Naive B cell (primary cell): ENCODE measurements around the gene UST. TPM values are rescaled to one million over a fixed set of nuclear protein-coding genes. Genes with fewer than 3 reads are reported as not detected.

Source experiments
- ATAC-seq, 2 donors: fragments of 150-1000 bp; cut with Tn5 transposase; 2 replicates each; pipeline ENCODE4 v1.10.0; 2021; ENCODE audit warnings: low read depth in 2 of 2, mild to moderate bottlenecking in 2 of 2, moderate library complexity in 2 of 2
- DNase-seq: peaks from one replicate; pipeline ENCODE4 v3.0.0; 2022
- H3K27ac Mint-ChIP-seq, 6 donors: one replicate each; pipeline ENCODE4 v1.8.0; 2020 to 2022; ENCODE audit warnings: mild to moderate bottlenecking in 6 of 6, mixed read lengths in 6 of 6, moderate library complexity in 5 of 6, inconsistent platforms in 2 of 6
- H3K27me3 Mint-ChIP-seq, 3 donors: one replicate each; pipeline ENCODE4 v1.8.0; 2021 to 2022; ENCODE audit warnings: mixed read lengths in 3 of 3, mild to moderate bottlenecking in 1 of 3
- H3K36me3 Mint-ChIP-seq, 2 donors: one replicate each; pipeline ENCODE4 v1.8.0; 2020 to 2022; ENCODE audit warnings: mixed read lengths in 2 of 2, inconsistent platforms in 1 of 2, mild to moderate bottlenecking in 1 of 2
- H3K4me1 Mint-ChIP-seq, 3 donors: one replicate each; pipeline ENCODE4 v1.8.0; 2020 to 2022; ENCODE audit warnings: mixed read lengths in 3 of 3, inconsistent platforms in 1 of 3, mild to moderate bottlenecking in 1 of 3, moderate library complexity in 1 of 3
- H3K4me3 Mint-ChIP-seq, 8 donors: one replicate each; pipeline ENCODE4 v1.8.0; 2020 to 2022; ENCODE audit warnings: mild to moderate bottlenecking in 8 of 8, mixed read lengths in 8 of 8, moderate library complexity in 8 of 8, inconsistent platforms in 2 of 8
- H3K9me3 Mint-ChIP-seq, 7 donors: one replicate each; pipeline ENCODE4 v1.8.0; 2020 to 2022; ENCODE audit warnings: mixed read lengths in 7 of 7, mild to moderate bottlenecking in 5 of 7, inconsistent platforms in 2 of 7, moderate library complexity in 1 of 7
- polyA plus RNA-seq, 6 donors: library from polyadenylated mRNA; unstranded; fragments of 300-500 nt; fragmentation: Illumina TruSeq; gene quantifications; one replicate each; pipeline ENCODE4 v1.2.3, GENCODE V29; 2021; ENCODE audit warnings: low read depth in 6 of 6

The UST gene
- polyA plus RNA-seq, 6 donors from 2014 or later = 2.8 to 7.2 (median 5.2) TPM

DNA sequence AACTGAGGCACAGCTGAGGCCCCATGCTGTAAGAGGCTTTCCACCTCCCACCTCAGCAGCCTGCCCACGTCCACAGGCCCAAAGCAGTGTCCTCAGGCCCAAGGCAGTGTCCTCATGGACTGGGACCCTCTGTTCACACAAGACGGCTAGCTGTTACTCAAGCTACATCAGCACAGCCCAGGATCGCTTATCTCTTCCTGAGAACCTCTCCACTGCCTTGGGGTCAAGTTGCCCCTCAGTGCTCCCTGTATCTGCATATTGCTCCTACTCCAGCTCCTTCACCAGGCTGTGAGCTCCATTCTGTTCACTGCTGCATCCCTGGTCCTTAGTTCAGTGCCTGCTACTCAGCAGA is 361.9 kb downstream of the UST start:
- DNase-seq (no peak), ATAC-seq (no peak)
- Mint-ChIP-seq H3K27ac (no peak overlapping the region), H3K9me3 (peaks cover 0 to 2% (median 0%) of the 10 kb centered on the region in 7 donors), H3K27me3 (no peaks in the 10 kb centered on the region), H3K4me3 (no peak overlapping the region), H3K4me1 (peaks cover 27 to 33% (median 30%) of the 10 kb centered on the region in 3 donors), H3K36me3 (no peaks in the 10 kb centered on the region)

DNA sequence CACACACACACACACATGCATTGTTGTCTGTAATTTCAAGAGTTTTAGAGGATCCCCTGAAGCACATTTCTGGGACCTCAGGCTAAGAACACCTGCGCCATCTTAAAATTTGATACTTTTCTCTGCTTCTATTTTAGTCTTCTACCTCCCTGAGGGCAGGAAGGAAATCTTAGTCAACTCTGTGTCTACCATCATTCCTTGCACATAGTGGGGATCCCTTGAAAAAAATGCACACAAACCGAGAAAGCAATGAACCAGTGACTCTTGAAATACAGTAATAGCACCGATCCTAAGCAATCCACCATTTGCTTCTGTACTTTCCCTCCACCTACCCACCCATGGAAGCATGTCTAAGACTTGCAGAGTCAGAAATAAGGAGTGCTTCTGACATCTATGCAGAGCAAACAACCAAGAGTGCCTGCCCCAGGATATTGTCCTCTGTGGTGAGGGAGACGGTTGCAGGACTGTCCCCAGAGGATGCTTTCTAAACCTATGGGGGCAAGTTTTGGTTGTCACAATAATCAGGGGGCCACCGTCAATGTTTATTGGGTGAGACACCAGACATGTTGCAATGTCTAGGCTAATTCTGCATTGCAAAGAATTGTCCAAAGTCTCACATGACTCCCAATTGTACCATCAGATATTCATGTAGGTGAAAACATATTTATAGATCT is 362.7 kb downstream of the UST start:
- H3K4me3 Mint-ChIP-seq = peak overlapping the region in 1 of 8 donors; percentile 5

DNA sequence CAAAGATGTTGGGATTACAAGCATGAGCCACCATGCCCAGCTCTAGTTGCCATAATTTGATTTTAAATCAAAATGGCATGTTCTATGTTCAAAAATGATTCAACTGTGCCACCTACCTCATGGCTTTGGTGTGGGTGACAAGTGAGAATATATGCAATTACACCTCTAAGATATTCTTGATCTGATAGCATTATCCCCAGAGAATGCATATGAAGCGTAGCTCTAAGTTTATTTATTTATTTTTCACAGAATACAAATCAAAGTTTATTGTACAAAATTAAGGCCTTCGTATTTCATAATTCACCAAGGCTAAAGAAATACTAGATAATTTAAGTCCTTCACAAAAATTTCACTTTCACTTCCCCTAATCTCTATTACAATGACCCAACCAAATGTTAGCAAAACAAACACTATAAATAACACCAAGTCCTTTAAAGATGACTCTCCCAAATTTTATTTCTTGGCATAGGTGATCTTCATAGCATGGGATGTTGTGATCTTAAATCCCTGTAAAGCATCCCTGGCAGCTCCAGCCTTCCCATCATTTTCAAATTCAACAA is 364.8 kb downstream of the UST start:
- Mint-ChIP-seq H3K27me3 (peaks cover 0 to 5% (median 0%) of the 10 kb centered on the region in 3 donors), H3K36me3 (no peaks in the 10 kb centered on the region), H3K4me3 (peak overlapping the region in 7 of 8 donors; percentile 14 to 81 (median 64)), H3K27ac (peak overlapping the region in 3 of 6 donors; percentile 2 to 54 (median 29)), H3K9me3 (peaks cover 0 to 2% (median 0%) of the 10 kb centered on the region in 7 donors), H3K4me1 (peaks cover 31 to 49% (median 39%) of the 10 kb centered on the region in 3 donors)
- peak; percentile 26 for DNase-seq
- ATAC-seq = peak; percentile 65 to 82

More for the DNA sequence above, 362.7 kb downstream of the UST start:
- no peak for DNase-seq
- no peak for ATAC-seq
- peaks cover 0 to 2% (median 0%) of the 10 kb centered on the region in 7 donors for H3K9me3 Mint-ChIP-seq
- H3K4me1 Mint-ChIP-seq = peaks cover 27 to 38% (median 30%) of the 10 kb centered on the region in 3 donors
- no peaks in the 10 kb centered on the region for H3K27me3 Mint-ChIP-seq
- no peak overlapping the region for H3K27ac Mint-ChIP-seq
- H3K36me3 Mint-ChIP-seq = no peaks in the 10 kb centered on the region

DNA sequence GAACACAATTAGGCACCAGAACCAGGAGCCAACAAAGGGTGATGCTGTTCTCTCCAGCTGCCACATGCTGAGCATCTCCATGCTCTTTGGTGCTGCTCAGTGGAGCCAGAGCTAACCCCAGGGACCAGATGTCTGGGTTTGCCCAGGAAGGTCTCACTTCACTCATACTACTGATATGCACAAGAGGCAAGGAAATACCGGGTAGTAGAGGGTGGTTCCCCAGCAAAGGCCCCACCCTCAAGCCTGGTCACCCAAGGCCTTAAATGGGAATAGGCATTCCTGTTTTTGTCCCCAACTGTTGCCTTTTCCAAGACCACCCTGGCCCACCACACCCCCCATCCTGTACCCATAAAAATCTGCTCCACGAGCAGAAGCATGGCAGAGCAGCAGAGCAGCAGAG is 366.1 kb downstream of the UST start:
- DNase-seq = no peak
- no peaks in the 10 kb centered on the region for H3K36me3 Mint-ChIP-seq
- peak overlapping the region in 4 of 6 donors; percentile 16 to 84 (median 36) for H3K27ac Mint-ChIP-seq
- H3K4me3 Mint-ChIP-seq = peak overlapping the region in 4 of 8 donors; percentile 12 to 61 (median 38)
- ATAC-seq = peak; percentile 32 to 49
- H3K9me3 Mint-ChIP-seq = peaks cover 0 to 2% (median 0%) of the 10 kb centered on the region in 7 donors
- peaks cover 35 to 49% (median 39%) of the 10 kb centered on the region in 3 donors for H3K4me1 Mint-ChIP-seq
- peaks cover 0 to 5% (median 0%) of the 10 kb centered on the region in 3 donors for H3K27me3 Mint-ChIP-seq

DNA sequence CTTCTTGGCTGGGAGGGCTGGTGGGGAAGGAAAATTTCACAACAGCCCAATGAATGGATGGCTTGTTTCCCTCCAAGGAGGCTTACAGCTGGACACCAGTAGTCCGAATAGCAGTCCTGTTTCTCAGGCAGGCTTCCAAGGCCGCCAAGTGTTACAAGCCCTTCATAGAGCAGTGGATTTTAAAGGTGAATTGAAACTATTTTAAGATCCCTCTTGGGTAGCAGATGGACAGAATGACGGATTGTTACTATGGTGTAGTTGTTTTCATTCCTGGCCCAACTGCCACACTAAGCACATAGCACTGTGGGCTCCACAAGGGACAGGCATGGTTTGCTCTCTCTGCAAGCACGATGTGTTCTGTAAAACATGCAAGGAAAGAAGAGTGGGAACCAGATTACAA is 367.3 kb downstream of the UST start:
- Mint-ChIP-seq H3K27me3 (peaks cover 0 to 5% (median 0%) of the 10 kb centered on the region in 3 donors), H3K4me3 (peak overlapping the region in 2 of 8 donors; percentile 0 to 27), H3K27ac (peak overlapping the region in 1 of 6 donors; percentile 34), H3K9me3 (peaks cover 0 to 2% (median 0%) of the 10 kb centered on the region in 7 donors), H3K36me3 (no peaks in the 10 kb centered on the region), H3K4me1 (peaks cover 35 to 49% (median 39%) of the 10 kb centered on the region in 3 donors)
- no peak for DNase-seq
- no peak for ATAC-seq

DNA sequence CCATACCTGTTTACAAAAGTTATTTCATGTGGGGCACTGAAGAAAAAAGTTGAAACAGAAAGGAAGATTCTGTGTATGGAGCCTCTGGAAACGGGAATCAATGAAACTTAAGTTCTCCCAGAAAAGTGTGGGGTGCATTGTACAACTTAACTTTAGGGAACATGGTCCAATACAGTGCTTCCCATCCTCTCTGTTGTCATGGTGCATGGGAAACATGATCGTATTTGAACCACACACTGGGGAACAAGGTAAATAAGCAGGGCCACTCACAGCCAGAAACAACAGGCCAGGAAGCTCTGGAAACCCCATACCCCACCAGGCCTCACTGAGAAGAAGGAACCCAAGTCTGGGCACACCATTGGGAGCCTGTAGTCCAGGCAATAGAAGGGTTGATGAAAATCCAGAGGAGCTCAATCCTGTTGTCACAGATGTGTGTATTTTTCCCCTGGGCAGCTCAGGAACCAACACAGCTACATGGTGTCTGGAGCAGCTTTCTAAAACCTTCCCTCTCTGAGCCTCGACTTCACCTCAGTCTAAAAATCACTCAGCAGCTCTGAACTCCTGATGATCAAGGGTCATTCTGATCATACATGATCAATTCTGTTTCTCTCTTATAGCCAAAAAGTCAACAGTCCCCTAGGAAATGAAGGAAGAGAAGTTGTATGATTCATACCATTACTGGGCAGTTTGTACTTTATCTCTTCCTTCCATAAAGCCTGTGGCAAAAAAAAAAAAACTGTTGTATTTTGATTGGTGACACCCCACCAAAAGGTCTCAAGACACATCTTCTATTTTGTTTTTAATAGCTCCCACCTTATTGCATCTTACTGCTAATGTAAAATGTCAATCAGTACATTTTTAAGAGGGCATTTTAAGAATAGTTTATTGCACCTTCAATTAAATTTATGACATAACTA is 372.2 kb downstream of the UST start:
- no peak for DNase-seq

DNA sequence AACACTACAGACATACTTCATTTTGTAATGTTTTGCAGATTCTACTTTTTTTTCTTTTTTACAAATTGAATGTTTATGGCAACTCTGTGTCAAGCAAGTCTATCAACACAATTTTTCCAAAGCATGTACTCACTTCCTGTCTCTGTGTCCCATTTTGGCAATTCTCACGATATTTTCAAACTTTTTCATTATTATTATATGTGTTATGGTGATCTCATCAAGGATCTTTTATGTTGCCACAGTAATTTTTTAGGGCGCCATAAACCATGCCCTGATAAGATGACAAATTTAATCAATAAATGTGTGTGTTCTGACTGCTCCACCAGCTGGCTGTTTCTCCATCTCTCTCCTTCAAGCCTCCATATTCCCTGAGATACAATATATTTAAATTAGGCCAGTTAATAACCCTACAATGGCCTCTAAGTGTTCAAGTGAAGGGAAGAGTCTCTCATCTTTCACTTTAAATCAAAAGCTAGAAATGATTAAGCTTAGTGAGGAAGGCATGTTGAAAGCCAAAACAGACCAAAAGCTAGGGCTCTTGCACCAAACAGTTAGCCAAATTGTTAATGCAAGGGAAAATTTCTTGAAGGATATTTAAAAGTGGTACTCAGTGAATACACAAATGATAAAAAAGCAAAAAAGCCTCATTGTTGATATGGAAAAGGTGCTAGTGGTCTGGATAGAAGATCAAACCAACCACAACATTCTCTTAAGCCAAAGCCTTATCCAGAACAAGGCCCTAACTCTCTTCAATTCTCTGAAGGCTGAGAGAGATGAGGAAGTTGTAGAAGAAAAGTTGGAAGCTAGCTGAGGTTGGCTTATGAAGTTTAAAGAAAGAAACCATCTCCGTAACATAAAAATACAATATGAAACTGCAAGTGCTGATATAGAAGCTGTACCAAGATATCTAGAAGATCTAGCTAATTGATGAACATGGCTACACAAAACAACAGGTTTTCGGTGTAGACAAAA is 376.3 kb downstream of the UST start:
- Mint-ChIP-seq H3K4me3 (no peak overlapping the region), H3K4me1 (peaks cover 3 to 5% (median 4%) of the 10 kb centered on the region in 3 donors), H3K27ac (no peak overlapping the region)

More for the DNA sequence above, 372.2 kb downstream of the UST start:
- Mint-ChIP-seq H3K27ac (no peak overlapping the region), H3K27me3 (peaks cover 0 to 5% (median 0%) of the 10 kb centered on the region in 3 donors), H3K9me3 (peaks cover 0 to 3% (median 0%) of the 10 kb centered on the region in 7 donors), H3K36me3 (no peaks in the 10 kb centered on the region), H3K4me1 (peaks cover 8 to 15% (median 10%) of the 10 kb centered on the region in 3 donors), H3K4me3 (peak overlapping the region in 1 of 8 donors; percentile 2)
- ATAC-seq = no peak

DNA sequence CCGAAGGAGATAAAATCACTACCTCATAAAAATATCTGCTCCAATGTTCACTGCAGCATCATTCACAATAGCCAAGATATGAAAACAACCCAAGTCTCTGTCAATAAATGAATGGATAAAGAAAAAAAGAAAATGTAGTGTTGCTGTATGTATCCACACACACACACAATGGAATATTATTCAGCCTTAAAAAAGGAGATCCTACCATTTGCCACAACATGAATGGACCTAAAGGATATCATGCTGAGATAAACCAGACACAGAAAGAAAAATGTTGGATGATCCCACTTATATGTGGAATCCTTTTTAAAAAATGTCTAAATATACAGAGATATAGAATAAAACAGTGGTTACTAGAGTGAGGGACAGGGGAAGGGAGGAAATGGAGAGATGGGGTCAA is 378.5 kb downstream of the UST start:
- no peak overlapping the region for H3K27ac Mint-ChIP-seq
- peaks cover 11 to 23% (median 19%) of the 10 kb centered on the region in 3 donors for H3K4me1 Mint-ChIP-seq
- DNase-seq = no peak
- no peaks in the 10 kb centered on the region for H3K36me3 Mint-ChIP-seq
- H3K27me3 Mint-ChIP-seq = no peaks in the 10 kb centered on the region
- no peak for ATAC-seq
- H3K4me3 Mint-ChIP-seq = no peak overlapping the region
- peaks cover 0 to 4% (median 0%) of the 10 kb centered on the region in 7 donors for H3K9me3 Mint-ChIP-seq

More for the DNA sequence above, 376.3 kb downstream of the UST start:
- ATAC-seq (no peak), DNase-seq (no peak)
- H3K36me3 Mint-ChIP-seq = no peaks in the 10 kb centered on the region
- peaks cover 0 to 4% (median 0%) of the 10 kb centered on the region in 7 donors for H3K9me3 Mint-ChIP-seq
- H3K27me3 Mint-ChIP-seq = no peaks in the 10 kb centered on the region
